HAP-1 (cell line): Measurements from ENCODE around the gene USP17L19.
"Not testable (repeated sequence)": the region's sequence is repeated elsewhere in the genome, so short reads cannot be mapped to it uniquely, and the experiment has no call there.

Experiments used
- DNase-seq, 2 experiments: peaks; one replicate each; pipeline ENCODE4 v3.0.0-alpha.2; 2016 to 2020; ENCODE audit warnings: low spot score in 2 of 2
- H3K27me3 ChIP-seq: fragments of 250-450 bp; sonication (Bioruptor Pico); 2 replicates; pipeline ENCODE4 v1.5.1; 2020; ENCODE audit warnings: low read depth, mild to moderate bottlenecking, moderate library complexity
- H3K36me3 ChIP-seq: fragments of 250-450 bp; sonication (Bioruptor Pico); replicated peaks from 2 replicates; pipeline ENCODE4 v1.5.1; 2020; ENCODE audit warnings: mild to moderate bottlenecking
- H3K4me1 ChIP-seq: fragments of 250-450 bp; sonication (Bioruptor Pico); 2 replicates; pipeline ENCODE4 v1.5.1; 2020; ENCODE audit warnings: mild to moderate bottlenecking
- H3K4me3 ChIP-seq: fragments of 250-450 bp; sonication (Bioruptor Pico); 2 replicates; pipeline ENCODE4 v1.5.1; 2020; ENCODE audit warnings: mild to moderate bottlenecking, moderate library complexity
- H3K9me3 ChIP-seq: fragments of 250-450 bp; sonication (Bioruptor Pico); 2 replicates; pipeline ENCODE4 v1.5.1; 2020; ENCODE audit warnings: mild to moderate bottlenecking, moderate library complexity
- in situ Hi-C: fragments of 300-500 bp; cut with MboI; formaldehyde crosslinking; loops from 3 replicates; pipeline ENCODE4 v1.14.3; 2020; ENCODE audit warnings: low sequenced_read_pairs, inconsistent platforms, mixed read lengths

USP17L19 gene, protein sequence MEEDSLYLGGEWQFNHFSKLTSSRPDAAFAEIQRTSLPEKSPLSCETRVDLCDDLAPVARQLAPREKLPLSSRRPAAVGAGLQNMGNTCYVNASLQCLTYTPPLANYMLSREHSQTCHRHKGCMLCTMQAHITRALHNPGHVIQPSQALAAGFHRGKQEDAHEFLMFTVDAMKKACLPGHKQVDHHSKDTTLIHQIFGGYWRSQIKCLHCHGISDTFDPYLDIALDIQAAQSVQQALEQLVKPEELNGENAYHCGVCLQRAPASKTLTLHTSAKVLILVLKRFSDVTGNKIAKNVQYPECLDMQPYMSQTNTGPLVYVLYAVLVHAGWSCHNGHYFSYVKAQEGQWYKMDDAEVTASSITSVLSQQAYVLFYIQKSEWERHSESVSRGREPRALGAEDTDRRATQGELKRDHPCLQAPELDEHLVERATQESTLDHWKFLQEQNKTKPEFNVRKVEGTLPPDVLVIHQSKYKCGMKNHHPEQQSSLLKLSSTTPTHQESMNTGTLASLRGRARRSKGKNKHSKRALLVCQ

DNA sequence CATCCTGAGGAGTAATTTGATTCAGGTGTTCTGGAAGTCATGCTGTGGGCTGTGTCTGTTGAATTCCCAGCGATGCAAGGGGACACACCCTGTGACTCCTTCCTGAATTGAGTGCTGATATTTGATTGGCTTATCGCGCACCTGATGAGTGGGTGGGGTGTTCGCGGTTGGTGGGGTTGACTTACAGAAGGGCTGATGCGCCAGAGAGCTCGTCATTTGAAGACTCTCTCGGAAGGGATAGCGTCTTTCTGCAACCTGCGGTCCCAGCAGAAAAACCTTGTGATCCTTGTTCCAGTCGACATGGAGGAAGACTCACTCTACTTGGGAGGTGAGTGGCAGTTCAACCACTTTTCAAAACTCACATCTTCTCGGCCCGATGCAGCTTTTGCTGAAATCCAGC is at the start of gene USP17L19:
TSS of gene USP17L19 (plus strand) at position 301 of the 400 bp plus-strand sequence. CDS start at position 301, 0 bp downstream.
- H3K9me3 ChIP-seq, DNase-seq, H3K4me3 ChIP-seq, H3K4me1 ChIP-seq, H3K27me3 ChIP-seq, in situ Hi-C loops, H3K36me3 ChIP-seq: not testable (repeated sequence)

DNA sequence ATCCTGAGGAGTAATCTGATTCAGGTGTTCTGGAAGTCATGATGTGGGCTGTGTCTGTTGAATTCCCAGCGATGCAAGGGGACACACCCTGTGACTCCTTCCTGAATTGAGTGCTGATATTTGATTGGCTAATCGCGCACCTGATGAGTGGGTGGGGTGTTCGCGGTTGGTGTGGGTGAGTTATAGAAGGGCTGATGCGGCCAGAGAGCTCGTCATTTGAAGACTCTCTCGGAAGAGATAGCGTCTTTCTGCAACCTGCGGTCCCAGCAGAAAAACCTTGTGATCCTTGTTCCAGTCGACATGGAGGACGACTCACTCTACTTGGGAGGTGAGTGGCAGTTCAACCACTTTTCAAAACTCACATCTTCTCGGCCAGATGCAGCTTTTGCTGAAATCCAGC is 42.8 kb upstream of the USP17L19 start, which contains the start of gene USP17L10:
TSS of gene USP17L10 (plus strand) at position 301 of the 400 bp plus-strand sequence. CDS start at position 301, 0 bp downstream.
- H3K9me3 ChIP-seq, DNase-seq, in situ Hi-C loops, H3K4me3 ChIP-seq, H3K27me3 ChIP-seq, H3K36me3 ChIP-seq, H3K4me1 ChIP-seq: not testable (repeated sequence)

DNA sequence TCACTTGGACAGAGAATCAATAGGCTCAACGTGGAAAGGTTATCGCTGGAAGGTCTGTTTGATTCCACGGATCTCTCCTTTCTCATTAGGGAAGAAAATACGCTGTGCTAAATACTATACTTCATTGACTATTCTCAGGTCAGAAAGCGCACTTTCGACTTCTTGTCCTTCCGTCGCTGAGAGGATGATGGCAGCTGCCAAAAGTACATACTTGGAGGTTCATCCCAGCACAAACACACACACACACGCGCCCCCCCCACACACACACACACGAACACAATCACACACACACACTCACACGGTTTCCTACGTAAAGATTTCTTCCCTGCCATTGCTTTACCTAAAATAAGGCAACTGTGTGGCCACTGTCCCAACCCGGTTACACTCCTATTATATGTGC is 38.5 kb upstream of the USP17L19 start:
- in situ Hi-C loops: not testable (repeated sequence)

DNA sequence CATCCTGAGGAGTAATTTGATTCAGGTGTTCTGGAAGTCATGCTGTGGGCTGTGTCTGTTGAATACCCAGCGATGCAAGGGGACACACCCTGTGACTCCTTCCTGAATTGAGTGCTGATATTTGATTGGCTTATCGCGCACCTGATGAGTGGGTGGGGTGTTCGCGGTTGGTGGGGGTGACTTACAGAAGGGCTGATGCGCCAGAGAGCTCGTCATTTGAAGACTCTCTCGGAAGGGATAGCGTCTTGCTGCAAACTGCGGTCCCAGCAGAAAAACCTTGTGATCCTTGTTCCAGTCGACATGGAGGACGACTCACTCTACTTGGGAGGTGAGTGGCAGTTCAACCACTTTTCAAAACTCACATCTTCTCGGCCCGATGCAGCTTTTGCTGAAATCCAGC is 38.1 kb upstream of the USP17L19 start, which contains the start of gene USP17L11:
TSS of gene USP17L11 (plus strand) at position 301 of the 400 bp plus-strand sequence. CDS start at position 301, 0 bp downstream.
- H3K9me3 ChIP-seq, H3K4me3 ChIP-seq, H3K27me3 ChIP-seq, DNase-seq, H3K4me1 ChIP-seq, in situ Hi-C loops, H3K36me3 ChIP-seq: not testable (repeated sequence)

More for the DNA sequence above, 38.5 kb upstream of the USP17L19 start:
- H3K27me3 ChIP-seq, DNase-seq, H3K9me3 ChIP-seq, H3K36me3 ChIP-seq, H3K4me1 ChIP-seq, H3K4me3 ChIP-seq: not testable (repeated sequence)

DNA sequence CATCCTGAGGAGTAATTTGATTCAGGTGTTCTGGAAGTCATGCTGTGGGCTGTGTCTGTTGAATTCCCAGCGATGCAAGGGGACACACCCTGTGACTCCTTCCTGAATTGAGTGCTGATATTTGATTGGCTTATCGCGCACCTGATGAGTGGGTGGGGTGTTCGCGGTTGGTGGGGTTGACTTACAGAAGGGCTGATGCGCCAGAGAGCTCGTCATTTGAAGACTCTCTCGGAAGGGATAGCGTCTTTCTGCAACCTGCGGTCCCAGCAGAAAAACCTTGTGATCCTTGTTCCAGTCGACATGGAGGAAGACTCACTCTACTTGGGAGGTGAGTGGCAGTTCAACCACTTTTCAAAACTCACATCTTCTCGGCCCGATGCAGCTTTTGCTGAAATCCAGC is 33.3 kb upstream of the USP17L19 start, which contains the start of gene USP17L12:
TSS of gene USP17L12 (plus strand) at position 301 of the 400 bp plus-strand sequence. CDS start at position 301, 0 bp downstream.
- H3K9me3 ChIP-seq, H3K4me3 ChIP-seq, H3K4me1 ChIP-seq, in situ Hi-C loops, H3K36me3 ChIP-seq, DNase-seq, H3K27me3 ChIP-seq: not testable (repeated sequence)

DNA sequence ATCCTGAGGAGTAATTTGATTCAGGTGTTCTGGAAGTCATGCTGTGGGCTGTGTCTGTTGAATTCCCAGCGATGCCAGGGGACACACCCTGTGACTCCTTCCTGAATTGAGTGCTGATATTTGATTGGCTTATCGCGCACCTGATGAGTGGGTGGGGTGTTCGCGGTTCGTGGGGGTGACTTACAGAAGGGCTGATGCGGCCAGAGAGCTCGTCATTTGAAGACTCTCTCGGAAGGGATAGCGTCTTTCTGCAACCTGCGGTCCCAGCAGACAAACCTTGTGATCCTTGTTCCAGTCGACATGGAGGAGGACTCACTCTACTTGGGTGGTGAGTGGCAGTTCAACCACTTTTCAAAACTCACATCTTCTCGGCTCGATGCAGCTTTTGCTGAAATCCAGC is 28.6 kb upstream of the USP17L19 start, which contains the start of gene USP17L13:
TSS of gene USP17L13 (plus strand) at position 301 of the 400 bp plus-strand sequence. CDS start at position 301, 0 bp downstream.
- H3K27me3 ChIP-seq, H3K9me3 ChIP-seq, H3K4me3 ChIP-seq, H3K36me3 ChIP-seq, H3K4me1 ChIP-seq, DNase-seq, in situ Hi-C loops: not testable (repeated sequence)

DNA sequence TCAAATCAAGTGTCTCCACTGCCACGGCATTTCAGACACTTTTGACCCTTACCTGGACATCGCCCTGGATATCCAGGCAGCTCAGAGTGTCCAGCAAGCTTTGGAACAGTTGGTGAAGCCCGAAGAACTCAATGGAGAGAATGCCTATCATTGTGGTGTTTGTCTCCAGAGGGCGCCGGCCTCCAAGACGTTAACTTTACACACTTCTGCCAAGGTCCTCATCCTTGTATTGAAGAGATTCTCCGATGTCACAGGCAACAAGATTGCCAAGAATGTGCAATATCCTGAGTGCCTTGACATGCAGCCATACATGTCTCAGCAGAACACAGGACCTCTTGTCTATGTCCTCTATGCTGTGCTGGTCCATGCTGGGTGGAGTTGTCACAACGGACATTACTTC is 22.9 kb upstream of the USP17L19 start:
- H3K9me3 ChIP-seq, H3K4me3 ChIP-seq, H3K36me3 ChIP-seq, in situ Hi-C loops, H3K27me3 ChIP-seq, DNase-seq, H3K4me1 ChIP-seq: not testable (repeated sequence)

DNA sequence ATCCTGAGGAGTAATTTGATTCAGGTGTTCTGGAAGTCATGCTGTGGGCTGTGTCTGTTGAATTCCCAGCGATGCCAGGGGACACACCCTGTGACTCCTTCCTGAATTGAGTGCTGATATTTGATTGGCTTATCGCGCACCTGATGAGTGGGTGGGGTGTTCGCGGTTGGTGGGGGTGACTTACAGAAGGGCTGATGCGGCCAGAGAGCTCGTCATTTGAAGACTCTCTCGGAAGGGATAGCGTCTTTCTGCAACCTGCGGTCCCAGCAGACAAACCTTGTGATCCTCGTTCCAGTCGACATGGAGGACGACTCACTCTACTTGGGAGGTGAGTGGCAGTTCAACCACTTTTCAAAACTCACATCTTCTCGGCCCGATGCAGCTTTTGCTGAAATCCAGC is 19.1 kb upstream of the USP17L19 start, which contains the start of gene USP17L15:
TSS of gene USP17L15 (plus strand) at position 301 of the 400 bp plus-strand sequence. CDS start at position 301, 0 bp downstream.
- H3K4me3 ChIP-seq, in situ Hi-C loops, H3K4me1 ChIP-seq, H3K9me3 ChIP-seq, H3K27me3 ChIP-seq, DNase-seq, H3K36me3 ChIP-seq: not testable (repeated sequence)

DNA sequence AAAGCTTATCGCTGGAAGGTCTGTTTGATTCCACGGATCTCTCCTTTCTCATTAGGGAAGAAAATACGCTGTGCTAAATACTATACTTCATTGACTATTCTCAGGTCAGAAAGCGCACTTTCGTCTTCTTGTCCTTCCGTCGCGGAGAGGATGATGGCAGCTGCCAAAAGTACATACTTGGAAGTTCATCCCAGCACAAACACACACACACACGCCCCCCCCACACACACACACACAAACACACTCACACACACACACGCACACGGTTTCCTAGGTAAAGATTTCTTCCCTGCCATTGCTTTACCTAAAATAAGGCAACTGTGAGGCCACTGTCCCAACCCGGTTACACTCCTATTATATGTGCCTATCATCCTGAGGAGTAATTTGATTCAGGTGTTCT is 14.7 kb upstream of the USP17L19 start:
- H3K9me3 ChIP-seq, H3K4me3 ChIP-seq, H3K27me3 ChIP-seq, in situ Hi-C loops, H3K4me1 ChIP-seq, H3K36me3 ChIP-seq: not testable (repeated sequence)
- DNase-seq: peak in 1 of 2 experiments; percentile 6

DNA sequence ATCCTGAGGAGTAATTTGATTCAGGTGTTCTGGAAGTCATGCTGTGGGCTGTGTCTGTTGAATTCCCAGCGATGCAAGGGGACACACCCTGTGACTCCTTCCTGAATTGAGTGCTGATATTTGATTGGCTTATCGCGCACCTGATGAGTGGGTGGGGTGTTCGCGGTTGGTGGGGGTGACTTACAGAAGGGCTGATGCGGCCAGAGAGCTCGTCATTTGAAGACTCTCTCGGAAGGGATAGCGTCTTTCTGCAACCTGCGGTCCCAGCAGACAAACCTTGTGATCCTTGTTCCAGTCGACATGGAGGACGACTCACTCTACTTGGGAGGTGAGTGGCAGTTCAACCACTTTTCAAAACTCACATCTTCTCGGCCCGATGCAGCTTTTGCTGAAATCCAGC is 9.6 kb upstream of the USP17L19 start, which contains the start of gene USP17L17:
TSS of gene USP17L17 (plus strand) at position 301 of the 400 bp plus-strand sequence. CDS start at position 301, 0 bp downstream.
- in situ Hi-C loops, H3K36me3 ChIP-seq, DNase-seq, H3K27me3 ChIP-seq, H3K9me3 ChIP-seq, H3K4me3 ChIP-seq, H3K4me1 ChIP-seq: not testable (repeated sequence)

DNA sequence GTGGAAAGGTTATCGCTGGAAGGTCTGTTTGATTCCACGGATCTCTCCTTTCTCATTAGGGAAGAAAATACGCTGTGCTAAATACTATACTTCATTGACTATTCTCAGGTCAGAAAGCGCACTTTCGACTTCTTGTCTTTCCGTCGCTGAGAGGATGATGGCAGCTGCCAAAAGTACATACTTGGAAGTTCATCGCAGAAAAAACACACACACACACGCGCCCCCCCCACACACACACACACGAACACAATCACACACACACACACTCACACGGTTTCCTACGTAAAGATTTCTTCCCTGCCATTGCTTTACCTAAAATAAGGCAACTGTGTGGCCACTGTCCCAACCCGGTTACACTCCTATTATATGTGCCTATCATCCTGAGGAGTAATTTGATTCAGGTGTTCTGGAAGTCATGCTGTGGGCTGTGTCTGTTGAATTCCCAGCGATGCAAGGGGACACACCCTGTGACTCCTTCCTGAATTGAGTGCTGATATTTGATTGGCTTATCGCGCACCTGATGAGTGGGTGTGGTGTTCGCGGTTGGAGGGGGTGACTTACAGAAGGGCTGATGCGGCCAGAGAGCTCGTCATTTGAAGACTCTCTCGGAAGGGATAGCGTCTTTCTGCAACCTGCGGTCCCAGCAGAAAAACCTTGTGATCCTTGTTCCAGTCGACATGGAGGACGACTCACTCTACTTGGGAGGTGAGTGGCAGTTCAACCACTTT is 5.1 kb upstream of the USP17L19 start, which contains the start of gene USP17L18:
TSS of gene USP17L18 (plus strand) at position 678 of the 728 bp plus-strand sequence. CDS start at position 678, 0 bp downstream.
- H3K27me3 ChIP-seq, in situ Hi-C loops, H3K36me3 ChIP-seq, H3K4me3 ChIP-seq, H3K9me3 ChIP-seq, H3K4me1 ChIP-seq: not testable (repeated sequence)
- DNase-seq: peak in 1 of 2 experiments; percentile 8

DNA sequence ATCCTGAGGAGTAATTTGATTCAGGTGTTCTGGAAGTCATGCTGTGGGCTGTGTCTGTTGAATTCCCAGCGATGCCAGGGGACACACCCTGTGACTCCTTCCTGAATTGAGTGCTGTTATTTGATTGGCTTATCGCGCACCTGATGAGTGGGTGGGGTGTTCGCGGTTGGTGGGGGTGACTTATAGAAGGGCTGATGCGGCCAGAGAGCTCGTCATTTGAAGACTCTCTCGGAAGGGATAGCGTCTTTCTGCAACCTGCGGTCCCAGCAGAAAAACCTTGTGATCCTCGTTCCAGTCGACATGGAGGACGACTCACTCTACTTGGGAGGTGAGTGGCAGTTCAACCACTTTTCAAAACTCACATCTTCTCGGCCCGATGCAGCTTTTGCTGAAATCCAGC is 4.6 kb downstream of the USP17L19 start, which contains the start of gene USP17L20:
TSS of gene USP17L20 (plus strand) at position 301 of the 400 bp plus-strand sequence. CDS start at position 301, 0 bp downstream.
- in situ Hi-C loops, H3K27me3 ChIP-seq, H3K36me3 ChIP-seq, H3K4me1 ChIP-seq, DNase-seq, H3K9me3 ChIP-seq, H3K4me3 ChIP-seq: not testable (repeated sequence)

DNA sequence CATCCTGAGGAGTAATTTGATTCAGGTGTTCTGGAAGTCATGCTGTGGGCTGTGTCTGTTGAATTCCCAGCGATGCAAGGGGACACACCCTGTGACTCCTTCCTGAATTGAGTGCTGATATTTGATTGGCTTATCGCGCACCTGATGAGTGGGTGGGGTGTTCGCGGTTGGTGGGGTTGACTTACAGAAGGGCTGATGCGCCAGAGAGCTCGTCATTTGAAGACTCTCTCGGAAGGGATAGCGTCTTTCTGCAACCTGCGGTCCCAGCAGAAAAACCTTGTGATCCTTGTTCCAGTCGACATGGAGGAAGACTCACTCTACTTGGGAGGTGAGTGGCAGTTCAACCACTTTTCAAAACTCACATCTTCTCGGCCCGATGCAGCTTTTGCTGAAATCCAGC is 9.4 kb downstream of the USP17L19 start, which contains the start of gene USP17L21:
TSS of gene USP17L21 (plus strand) at position 301 of the 400 bp plus-strand sequence. CDS start at position 301, 0 bp downstream.
- H3K4me3 ChIP-seq, in situ Hi-C loops, H3K9me3 ChIP-seq, DNase-seq, H3K4me1 ChIP-seq, H3K27me3 ChIP-seq, H3K36me3 ChIP-seq: not testable (repeated sequence)
